Breast epithelium (tissue), 3 donors: ENCODE data around the gene PHF12.

ENCODE experiments used
- POLR2A ChIP-seq: fragments of 450-650 bp; IDR thresholded peaks from one replicate; pipeline ENCODE4 v1.6.1; 2016; ENCODE audit warnings: antibody characterized with exemption, mild to moderate bottlenecking, moderate library complexity
- TF ChIP-seq, protein P1 (sequence below), 3 donors: fragments of 450-650 bp; IDR thresholded peaks; one replicate each; pipeline ENCODE4 v1.5.1; 2016 to 2017; ENCODE audit warnings: antibody characterized with exemption in 3 of 3, mild to moderate bottlenecking in 3 of 3, moderate library complexity in 3 of 3

DNA sequence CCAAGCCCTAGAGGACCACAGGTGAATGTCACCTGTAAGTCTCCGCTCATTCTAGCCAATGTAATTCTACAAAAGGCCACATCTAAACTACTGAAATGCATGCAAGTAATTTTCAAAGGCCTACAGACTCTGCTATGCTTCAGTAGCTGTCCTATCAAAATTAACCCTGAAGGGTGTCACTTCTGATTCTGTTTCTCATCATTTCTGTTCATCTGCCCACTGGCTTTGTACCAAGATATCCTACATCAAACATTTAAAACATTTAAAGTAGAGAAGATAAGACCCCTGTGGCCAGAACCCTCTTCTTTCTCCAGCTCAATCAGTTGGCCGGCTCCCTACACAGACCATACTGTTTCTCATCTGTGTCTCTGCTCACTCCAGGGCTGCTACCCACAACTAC, 21.5 kb downstream of the PHF12 start:
- TF ChIP-seq, protein P1, sequence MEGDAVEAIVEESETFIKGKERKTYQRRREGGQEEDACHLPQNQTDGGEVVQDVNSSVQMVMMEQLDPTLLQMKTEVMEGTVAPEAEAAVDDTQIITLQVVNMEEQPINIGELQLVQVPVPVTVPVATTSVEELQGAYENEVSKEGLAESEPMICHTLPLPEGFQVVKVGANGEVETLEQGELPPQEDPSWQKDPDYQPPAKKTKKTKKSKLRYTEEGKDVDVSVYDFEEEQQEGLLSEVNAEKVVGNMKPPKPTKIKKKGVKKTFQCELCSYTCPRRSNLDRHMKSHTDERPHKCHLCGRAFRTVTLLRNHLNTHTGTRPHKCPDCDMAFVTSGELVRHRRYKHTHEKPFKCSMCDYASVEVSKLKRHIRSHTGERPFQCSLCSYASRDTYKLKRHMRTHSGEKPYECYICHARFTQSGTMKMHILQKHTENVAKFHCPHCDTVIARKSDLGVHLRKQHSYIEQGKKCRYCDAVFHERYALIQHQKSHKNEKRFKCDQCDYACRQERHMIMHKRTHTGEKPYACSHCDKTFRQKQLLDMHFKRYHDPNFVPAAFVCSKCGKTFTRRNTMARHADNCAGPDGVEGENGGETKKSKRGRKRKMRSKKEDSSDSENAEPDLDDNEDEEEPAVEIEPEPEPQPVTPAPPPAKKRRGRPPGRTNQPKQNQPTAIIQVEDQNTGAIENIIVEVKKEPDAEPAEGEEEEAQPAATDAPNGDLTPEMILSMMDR (IDR thresholded peaks at IDR 0.05): no peak
- TF ChIP-seq POLR2A: no peak
